HEK293 (cell line): Measurements from ENCODE around the gene BMPR1A.

Experiments
- CTCF ChIA-PET: fragments of 350-600 bp; formaldehyde crosslinking; extraction: SDS; loops from one replicate; lab custom pipeline; 2021; ENCODE audit warnings: antibody characterized with exemption; lab: Yijun Ruan, JAX
- POLR2A ChIA-PET: fragments of 300-600 bp; formaldehyde crosslinking; extraction: SDS; loops from one replicate; lab custom pipeline; 2020; ENCODE audit warnings: antibody characterized with exemption, inconsistent platforms; lab: Yijun Ruan, JAX
- H3K27ac ChIP-seq: fragments of 200-500 bp; sonication (Bioruptor generic); 2 replicates; pipeline ENCODE4 v1.5.1; 2014; ENCODE audit warnings: low read depth, low read length, control low read depth, inconsistent platforms; ENCODE audit errors: extremely low read depth
- H3K36me3 ChIP-seq, 2 experiments: fragments of 200-500 bp in 1 of 2; sonication (Bioruptor generic) in 1 of 2; 1 replicate in 1 of 2; 2 replicates in 1 of 2; pipeline ENCODE4 v1.5.1; 2014 to 2017; ENCODE audit warnings: inconsistent platforms in 2 of 2, low read length in 2 of 2; ENCODE audit not compliant: control insufficient read depth in 2 of 2, insufficient read depth in 1 of 2
- H3K4me1 ChIP-seq: fragments of 200-500 bp; sonication (Bioruptor generic); 2 replicates; pipeline ENCODE4 v1.5.1; 2014; ENCODE audit warnings: mild to moderate bottlenecking, low read length, inconsistent platforms; ENCODE audit not compliant: control insufficient read depth, insufficient read depth
- H3K4me3 ChIP-seq: 2 replicates; pipeline ENCODE4 v1.5.1; 2011; ENCODE audit warnings: low read depth, mild to moderate bottlenecking, control low read depth, low read length, moderate library complexity
- H3K9me3 ChIP-seq: fragments of 200-500 bp; sonication (Bioruptor generic); 2 replicates; pipeline ENCODE4 v1.5.1; 2014; ENCODE audit warnings: low read depth, low read length, inconsistent platforms; ENCODE audit not compliant: control insufficient read depth, insufficient read depth
- GFI1B ChIP-seq: fragments of 450-650 bp; formaldehyde crosslinking; IDR thresholded peaks from 2 replicates; pipeline ENCODE4 v1.5.1; 2016; ENCODE audit warnings: missing biosample characterization, missing genetic modification characterization
- SETDB1 ChIP-seq: IDR thresholded peaks from one replicate; pipeline ENCODE4 v1.6.1; 2017; ENCODE audit warnings: mild to moderate bottlenecking, low read length, moderate library complexity, mixed read lengths; ENCODE audit not compliant: insufficient read length
- TCF7L2 ChIP-seq: IDR thresholded peaks from 2 replicates; pipeline ENCODE4 v1.6.1; 2011; ENCODE audit warnings: low read depth, mild to moderate bottlenecking, inconsistent platforms, low read length, moderate library complexity, borderline replicate concordance
- ZNF175 ChIP-seq: fragments of 450-650 bp; formaldehyde crosslinking; IDR thresholded peaks from 2 replicates; pipeline ENCODE4 v1.5.1; 2016; ENCODE audit warnings: missing biosample characterization, missing genetic modification characterization
- ZNF221 ChIP-seq: fragments of 450-650 bp; formaldehyde crosslinking; IDR thresholded peaks from 2 replicates; pipeline ENCODE4 v1.5.1; 2017; ENCODE audit warnings: missing biosample characterization, missing genetic modification characterization, borderline replicate concordance
- ZNF23 ChIP-seq: fragments of 450-650 bp; formaldehyde crosslinking; IDR thresholded peaks from 2 replicates; pipeline ENCODE4 v1.5.1; 2016; ENCODE audit warnings: missing biosample characterization, missing genetic modification characterization, borderline replicate concordance
- ZNF341 ChIP-seq: fragments of 450-650 bp; formaldehyde crosslinking; IDR thresholded peaks from 2 replicates; pipeline ENCODE4; 2016; ENCODE audit warnings: low read depth, missing biosample characterization, missing genetic modification characterization
- ZNF391 ChIP-seq: fragments of 450-650 bp; formaldehyde crosslinking; IDR thresholded peaks from 2 replicates; pipeline ENCODE4 v1.5.1; 2016; ENCODE audit warnings: low read depth, missing biosample characterization, missing genetic modification characterization, borderline replicate concordance
- ZNF423 ChIP-seq: fragments of 450-650 bp; formaldehyde crosslinking; IDR thresholded peaks from 2 replicates; pipeline ENCODE4 v1.5.1; 2016; ENCODE audit warnings: missing biosample characterization, missing genetic modification characterization
- ZNF433 ChIP-seq: fragments of 450-650 bp; formaldehyde crosslinking; IDR thresholded peaks from 2 replicates; pipeline ENCODE4 v1.5.1; 2016; ENCODE audit warnings: missing biosample characterization, missing genetic modification characterization, low read depth
- ZNF529 ChIP-seq: fragments of 450-650 bp; formaldehyde crosslinking; IDR thresholded peaks from 2 replicates; pipeline ENCODE4 v1.5.1; 2017; ENCODE audit warnings: missing genetic modification characterization, missing biosample characterization; ENCODE audit not compliant: insufficient replicate concordance
- ZNF585B ChIP-seq: fragments of 450-650 bp; formaldehyde crosslinking; IDR thresholded peaks from 2 replicates; pipeline ENCODE4 v1.5.1; 2016; ENCODE audit warnings: missing biosample characterization, missing genetic modification characterization
- ZNF624 ChIP-seq: fragments of 450-650 bp; formaldehyde crosslinking; IDR thresholded peaks from 2 replicates; pipeline ENCODE4 v1.5.1; 2017; ENCODE audit warnings: missing biosample characterization, missing genetic modification characterization
- ZNF626 ChIP-seq: fragments of 450-650 bp; sonication (Bioruptor Pico); formaldehyde crosslinking; IDR thresholded peaks from 2 replicates; pipeline ENCODE4 v1.5.1; 2018; ENCODE audit warnings: missing biosample characterization, missing genetic modification characterization, inconsistent platforms
- ZNF654 ChIP-seq: fragments of 450-650 bp; formaldehyde crosslinking; IDR thresholded peaks from 2 replicates; pipeline ENCODE4 v1.5.1; 2016; ENCODE audit warnings: low read depth, missing biosample characterization, missing genetic modification characterization
- ZNF677 ChIP-seq: fragments of 450-650 bp; IDR thresholded peaks from 2 replicates; pipeline ENCODE4 v1.5.0; 2018; ENCODE audit warnings: missing biosample characterization, mild to moderate bottlenecking, missing genetic modification characterization, moderate library complexity
- ZNF792 ChIP-seq: fragments of 450-650 bp; formaldehyde crosslinking; IDR thresholded peaks from 2 replicates; pipeline ENCODE4 v1.5.1; 2016; ENCODE audit warnings: missing biosample characterization, missing genetic modification characterization
- ZXDB ChIP-seq: fragments of 450-650 bp; formaldehyde crosslinking; IDR thresholded peaks from 2 replicates; pipeline ENCODE4 v1.5.1; 2016; ENCODE audit warnings: missing biosample characterization, missing genetic modification characterization
- TF ChIP-seq, protein P1 (sequence below): fragments of 450-650 bp; formaldehyde crosslinking; IDR thresholded peaks from 2 replicates; pipeline ENCODE4 v1.5.0; 2017; ENCODE audit warnings: missing biosample characterization, missing genetic modification characterization, borderline replicate concordance
- TF ChIP-seq, protein P2 (sequence below): fragments of 450-650 bp; formaldehyde crosslinking; IDR thresholded peaks from 2 replicates; pipeline ENCODE4 v1.5.1; 2016; ENCODE audit warnings: missing biosample characterization, missing genetic modification characterization
- TF ChIP-seq, protein P3 (sequence below): fragments of 450-650 bp; formaldehyde crosslinking; IDR thresholded peaks from 2 replicates; pipeline ENCODE4 v1.5.1; 2016; ENCODE audit warnings: missing biosample characterization, missing genetic modification characterization

The BMPR1A gene

DNA sequence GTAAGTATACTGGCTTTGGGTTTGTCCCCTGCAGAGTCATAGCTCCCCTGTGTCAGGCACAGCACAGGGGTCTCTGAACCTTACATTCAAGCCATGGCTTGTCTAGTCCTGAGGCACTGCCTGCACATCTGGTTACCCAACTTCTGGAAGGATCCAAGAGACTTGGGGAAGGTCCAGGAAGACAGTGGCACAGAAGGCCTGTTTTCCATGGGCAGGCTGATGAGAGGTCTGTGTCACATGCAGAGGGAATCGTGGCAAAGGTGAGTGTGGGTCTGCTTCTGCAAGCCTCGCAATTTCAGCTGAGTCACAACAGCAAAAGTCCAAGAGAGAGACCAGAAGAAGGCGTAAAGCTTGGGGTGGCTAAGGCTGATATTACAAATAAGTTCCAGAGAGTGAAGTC, 28.4 kb upstream of the BMPR1A start:
- Histone ChIP-seq H3K36me3 (no peaks in the 10 kb centered on the region), H3K27ac (no peak overlapping the region), H3K4me1 (no peaks in the 10 kb centered on the region), H3K9me3 (no peaks in the 10 kb centered on the region), H3K4me3 (no peak overlapping the region)
- TF ChIP-seq ZNF654 (tag by site-specific recombination): no peak
- no peak for TF ChIP-seq ZNF792 (tag by site-specific recombination)
- TF ChIP-seq SETDB1: no peak
- no peak for TF ChIP-seq GFI1B (tag by site-specific recombination)
- no peak for TF ChIP-seq ZNF677 (tag by site-specific recombination)
- TF ChIP-seq ZNF433 (tag by site-specific recombination): no peak
- TF ChIP-seq ZNF341 (tag by site-specific recombination): no peak
- no peak for TF ChIP-seq ZNF624 (tag by site-specific recombination)
- TF ChIP-seq ZNF23 (tag by site-specific recombination): no peak
- no peak for TF ChIP-seq ZNF626 (tag by site-specific recombination)
- no peak for TF ChIP-seq ZNF175 (tag by site-specific recombination)
- TF ChIP-seq ZNF221 (tag by site-specific recombination): no peak
- TF ChIP-seq ZNF529 (tag by site-specific recombination): no peak
- no peak for TF ChIP-seq ZNF585B (tag by site-specific recombination)
- no peak for TF ChIP-seq ZNF391 (tag by site-specific recombination)
- ChIA-PET CTCF (no interaction called here), POLR2A (interaction anchor here (0.6 kb wide), 1 partner anchor 30 kb away, joined by 4 read pairs; no protein-coding TSS in a partner anchor)

DNA sequence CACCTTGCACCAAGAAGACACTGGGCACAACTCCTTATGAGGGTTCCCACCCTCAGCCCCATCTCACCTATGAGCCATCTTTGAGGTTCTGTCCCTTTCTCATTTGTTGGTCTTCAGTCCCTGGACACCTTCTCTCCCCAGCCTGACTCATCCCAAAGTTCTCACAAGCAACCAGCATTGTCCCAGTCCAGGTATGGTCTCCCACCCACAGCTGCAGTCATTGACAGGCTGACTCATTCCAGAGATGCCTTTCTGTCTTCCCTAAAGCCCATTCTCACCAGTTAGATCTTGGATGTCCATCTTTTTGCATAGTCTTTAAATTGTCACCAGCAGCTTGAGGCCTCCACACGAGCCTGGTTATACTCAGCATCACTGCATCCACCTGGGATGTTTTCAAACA, 26.7 kb upstream of the BMPR1A start:
- Histone ChIP-seq H3K4me3 (no peak overlapping the region), H3K27ac (no peak overlapping the region), H3K36me3 (no peaks in the 10 kb centered on the region), H3K4me1 (no peaks in the 10 kb centered on the region), H3K9me3 (no peaks in the 10 kb centered on the region)
- POLR2A ChIA-PET: interaction anchor here (2.0 kb wide), 1 partner anchor 26 kb away, joined by 6 read pairs; the partner anchor contains the start of gene BMPR1A
- CTCF ChIA-PET: interaction anchor here (0.6 to 0.9 kb wide), 3 partner anchors 9 to 28 kb away, joined by 3 to 5 read pairs (median 3); no protein-coding TSS in a partner anchor
- TF ChIP-seq, protein P1, sequence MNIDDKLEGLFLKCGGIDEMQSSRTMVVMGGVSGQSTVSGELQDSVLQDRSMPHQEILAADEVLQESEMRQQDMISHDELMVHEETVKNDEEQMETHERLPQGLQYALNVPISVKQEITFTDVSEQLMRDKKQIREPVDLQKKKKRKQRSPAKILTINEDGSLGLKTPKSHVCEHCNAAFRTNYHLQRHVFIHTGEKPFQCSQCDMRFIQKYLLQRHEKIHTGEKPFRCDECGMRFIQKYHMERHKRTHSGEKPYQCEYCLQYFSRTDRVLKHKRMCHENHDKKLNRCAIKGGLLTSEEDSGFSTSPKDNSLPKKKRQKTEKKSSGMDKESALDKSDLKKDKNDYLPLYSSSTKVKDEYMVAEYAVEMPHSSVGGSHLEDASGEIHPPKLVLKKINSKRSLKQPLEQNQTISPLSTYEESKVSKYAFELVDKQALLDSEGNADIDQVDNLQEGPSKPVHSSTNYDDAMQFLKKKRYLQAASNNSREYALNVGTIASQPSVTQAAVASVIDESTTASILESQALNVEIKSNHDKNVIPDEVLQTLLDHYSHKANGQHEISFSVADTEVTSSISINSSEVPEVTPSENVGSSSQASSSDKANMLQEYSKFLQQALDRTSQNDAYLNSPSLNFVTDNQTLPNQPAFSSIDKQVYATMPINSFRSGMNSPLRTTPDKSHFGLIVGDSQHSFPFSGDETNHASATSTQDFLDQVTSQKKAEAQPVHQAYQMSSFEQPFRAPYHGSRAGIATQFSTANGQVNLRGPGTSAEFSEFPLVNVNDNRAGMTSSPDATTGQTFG (tag by site-specific recombination): no peak
- no peak for TF ChIP-seq TCF7L2
- TF ChIP-seq, protein P2, sequence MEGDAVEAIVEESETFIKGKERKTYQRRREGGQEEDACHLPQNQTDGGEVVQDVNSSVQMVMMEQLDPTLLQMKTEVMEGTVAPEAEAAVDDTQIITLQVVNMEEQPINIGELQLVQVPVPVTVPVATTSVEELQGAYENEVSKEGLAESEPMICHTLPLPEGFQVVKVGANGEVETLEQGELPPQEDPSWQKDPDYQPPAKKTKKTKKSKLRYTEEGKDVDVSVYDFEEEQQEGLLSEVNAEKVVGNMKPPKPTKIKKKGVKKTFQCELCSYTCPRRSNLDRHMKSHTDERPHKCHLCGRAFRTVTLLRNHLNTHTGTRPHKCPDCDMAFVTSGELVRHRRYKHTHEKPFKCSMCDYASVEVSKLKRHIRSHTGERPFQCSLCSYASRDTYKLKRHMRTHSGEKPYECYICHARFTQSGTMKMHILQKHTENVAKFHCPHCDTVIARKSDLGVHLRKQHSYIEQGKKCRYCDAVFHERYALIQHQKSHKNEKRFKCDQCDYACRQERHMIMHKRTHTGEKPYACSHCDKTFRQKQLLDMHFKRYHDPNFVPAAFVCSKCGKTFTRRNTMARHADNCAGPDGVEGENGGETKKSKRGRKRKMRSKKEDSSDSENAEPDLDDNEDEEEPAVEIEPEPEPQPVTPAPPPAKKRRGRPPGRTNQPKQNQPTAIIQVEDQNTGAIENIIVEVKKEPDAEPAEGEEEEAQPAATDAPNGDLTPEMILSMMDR (tag by site-specific recombination): no peak
- TF ChIP-seq, protein P3, sequence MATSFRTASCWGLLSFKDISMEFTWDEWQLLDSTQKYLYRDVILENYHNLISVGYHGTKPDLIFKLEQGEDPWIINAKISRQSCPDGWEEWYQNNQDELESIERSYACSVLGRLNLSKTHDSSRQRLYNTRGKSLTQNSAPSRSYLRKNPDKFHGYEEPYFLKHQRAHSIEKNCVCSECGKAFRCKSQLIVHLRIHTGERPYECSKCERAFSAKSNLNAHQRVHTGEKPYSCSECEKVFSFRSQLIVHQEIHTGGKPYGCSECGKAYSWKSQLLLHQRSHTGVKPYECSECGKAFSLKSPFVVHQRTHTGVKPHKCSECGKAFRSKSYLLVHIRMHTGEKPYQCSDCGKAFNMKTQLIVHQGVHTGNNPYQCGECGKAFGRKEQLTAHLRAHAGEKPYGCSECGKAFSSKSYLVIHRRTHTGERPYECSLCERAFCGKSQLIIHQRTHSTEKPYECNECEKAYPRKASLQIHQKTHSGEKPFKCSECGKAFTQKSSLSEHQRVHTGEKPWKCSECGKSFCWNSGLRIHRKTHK (tag by site-specific recombination): no peak
- no peak for TF ChIP-seq ZNF423 (tag by site-specific recombination)
- no peak for TF ChIP-seq ZXDB (tag by site-specific recombination)
